Neural cell (in vitro differentiated cells): ENCODE measurements around the gene ADK. TPM values are rescaled to one million over a fixed set of nuclear protein-coding genes. Genes with fewer than 3 reads are reported as not detected.

Experiments used
- H2AFZ ChIP-seq: fragments of 200-600, 300-800 bp; sonication (generic), shearing (Covaris generic); 2 replicates; pipeline ENCODE4 v1.6.0; 2014; ENCODE audit warnings: low read depth, mild to moderate bottlenecking, antibody characterized with exemption, low read length, moderate library complexity
- H3F3A ChIP-seq: fragments of 200-600 bp; shearing (Covaris generic); 2 replicates; pipeline ENCODE4 v1.6.1; 2016; ENCODE audit warnings: mild to moderate bottlenecking, moderate library complexity, mixed read lengths, antibody characterized with exemption, low read length; ENCODE audit not compliant: insufficient read depth, poor library complexity, severe bottlenecking
- H3K27ac ChIP-seq: fragments of 200-600, 300-800 bp; sonication (generic), shearing (Covaris generic); 2 replicates; pipeline ENCODE4 v1.5.1; 2014; ENCODE audit warnings: mild to moderate bottlenecking, low read length, moderate library complexity
- H3K27me3 ChIP-seq: fragments of 300-800, 200-600 bp; sonication (generic), shearing (Covaris generic); 2 replicates; pipeline ENCODE4 v1.6.0; 2014; ENCODE audit warnings: mild to moderate bottlenecking, low read depth, low read length, moderate library complexity; ENCODE audit not compliant: insufficient read depth
- H3K36me3 ChIP-seq: fragments of 300-800, 200-600 bp; sonication (generic), shearing (Covaris generic); 2 replicates; pipeline ENCODE4 v1.5.1; 2014; ENCODE audit warnings: mild to moderate bottlenecking, antibody characterized with exemption, low read length, moderate library complexity; ENCODE audit not compliant: insufficient read depth
- H3K4me2 ChIP-seq: fragments of 300-800, 200-600 bp; sonication (generic), shearing (Covaris generic); 2 replicates; pipeline ENCODE4 v1.6.0; 2014; ENCODE audit warnings: mild to moderate bottlenecking, low read length
- H3K4me3 ChIP-seq: fragments of 300-800, 200-600 bp; sonication (generic), shearing (Covaris generic); 2 replicates; pipeline ENCODE4 v1.5.1; 2014; ENCODE audit warnings: mild to moderate bottlenecking, low read length, moderate library complexity
- H3K79me2 ChIP-seq: fragments of 200-600 bp; shearing (Covaris generic); replicated peaks from 2 replicates; pipeline ENCODE4 v1.6.0; 2014; ENCODE audit warnings: mild to moderate bottlenecking, low read length, moderate library complexity; ENCODE audit not compliant: insufficient read depth
- H3K9ac ChIP-seq: fragments of 300-800, 200-600 bp; sonication (generic), shearing (Covaris generic); 2 replicates; pipeline ENCODE4 v1.6.1; 2016; ENCODE audit warnings: mild to moderate bottlenecking, low read length, mixed read lengths
- H3K9me2 ChIP-seq: fragments of 200-600 bp; shearing (Covaris generic); 2 replicates; pipeline ENCODE4 v1.6.1; 2016; ENCODE audit warnings: mild to moderate bottlenecking, low read length, mixed read lengths; ENCODE audit not compliant: insufficient read depth
- H3K9me3 ChIP-seq: fragments of 200-600, 300-800 bp; sonication (generic), shearing (Covaris generic); 2 replicates; pipeline ENCODE4 v1.6.1; 2016; ENCODE audit warnings: mild to moderate bottlenecking, mixed run types, low read length, moderate library complexity, mixed read lengths
- H4K20me1 ChIP-seq: fragments of 200-600 bp; shearing (Covaris generic); 2 replicates; pipeline ENCODE4 v1.6.1; 2016; ENCODE audit warnings: mild to moderate bottlenecking, mixed run types; ENCODE audit not compliant: insufficient read depth
- EP300 ChIP-seq: fragments of 450-650 bp; conservative IDR thresholded peaks from 2 replicates; pipeline ENCODE4 v1.6.1; 2014; ENCODE audit warnings: antibody characterized with exemption, mild to moderate bottlenecking, moderate library complexity; ENCODE audit not compliant: poor library complexity, severe bottlenecking
- EZH2 ChIP-seq: fragments of 200-600, 300-800 bp; shearing (Covaris generic), sonication (generic); IDR thresholded peaks from 2 replicates; pipeline ENCODE4 v1.6.1; 2014; ENCODE audit warnings: antibody characterized with exemption, low read length, borderline replicate concordance, mild to moderate bottlenecking; ENCODE audit not compliant: insufficient read depth, poor library complexity, severe bottlenecking
- MXI1 ChIP-seq: fragments of 450-650 bp; conservative IDR thresholded peaks from 2 replicates; pipeline ENCODE4 v1.6.1; 2014; ENCODE audit warnings: antibody characterized with exemption, mild to moderate bottlenecking; ENCODE audit not compliant: poor library complexity, severe bottlenecking
- POLR2AphosphoS5 ChIP-seq: IDR thresholded peaks from 2 replicates; pipeline ENCODE4 v1.6.1; 2012
- RAD21 ChIP-seq: fragments of 450-650 bp; conservative IDR thresholded peaks from 2 replicates; pipeline ENCODE4 v1.6.1; 2014; ENCODE audit warnings: antibody characterized with exemption, mild to moderate bottlenecking, moderate library complexity
- REST ChIP-seq: IDR thresholded peaks from 2 replicates; pipeline ENCODE4 v1.6.1; 2012; ENCODE audit warnings: borderline replicate concordance
- SMC3 ChIP-seq: fragments of 450-650 bp; conservative IDR thresholded peaks from 2 replicates; pipeline ENCODE4 v1.6.1; 2014; ENCODE audit warnings: antibody characterized with exemption, mild to moderate bottlenecking, moderate library complexity; ENCODE audit not compliant: poor library complexity
- TAF1 ChIP-seq: IDR thresholded peaks from 2 replicates; pipeline ENCODE4 v1.6.1; 2012; ENCODE audit warnings: low read depth
- polyA plus RNA-seq: library from polyadenylated mRNA; depleted of rRNA; stranded (reverse); fragments of >200 nt; gene quantifications from 2 replicates; pipeline ENCODE4 v1.2.3, GENCODE V29; 2014
- TF ChIP-seq, protein P1 (sequence below): fragments of 450-650 bp; IDR thresholded peaks from 2 replicates; pipeline ENCODE4 v1.5.1; 2014; ENCODE audit warnings: antibody characterized with exemption, mild to moderate bottlenecking, moderate library complexity; ENCODE audit not compliant: poor library complexity, severe bottlenecking

Gene ADK
- polyA plus RNA-seq, 1 donor from 2014 or later = 19.5 TPM

- Histone ChIP-seq H3K27ac (no peak overlapping the region), H3K36me3 (no peaks in the 10 kb centered on the region), H3K4me3 (no peak overlapping the region), H4K20me1 (no peaks in the 10 kb centered on the region), H3K4me2 (no peak overlapping the region), H3K9me2 (no peaks in the 10 kb centered on the region), H3K9me3 (no peaks in the 10 kb centered on the region), H3K27me3 (no peaks in the 10 kb centered on the region), H2AFZ (no peak overlapping the region), H3K9ac (no peak overlapping the region), H3F3A (no peaks in the 10 kb centered on the region), H3K79me2 (peaks cover 4% of the 10 kb centered on the region)
- TF ChIP-seq POLR2AphosphoS5 = no peak
These were observed 121.3 kb downstream of the ADK start for GRCh38 chr10:74272288-74272687.

- H2AFZ ChIP-seq = no peak overlapping the region
- no peak overlapping the region for H3K4me3 ChIP-seq
- H3F3A ChIP-seq = no peaks in the 10 kb centered on the region
- no peak overlapping the region for H3K4me2 ChIP-seq
- no peaks in the 10 kb centered on the region for H3K9me3 ChIP-seq
- H3K9ac ChIP-seq = no peak overlapping the region
- TF ChIP-seq REST = no peak
- TF ChIP-seq, protein P1, sequence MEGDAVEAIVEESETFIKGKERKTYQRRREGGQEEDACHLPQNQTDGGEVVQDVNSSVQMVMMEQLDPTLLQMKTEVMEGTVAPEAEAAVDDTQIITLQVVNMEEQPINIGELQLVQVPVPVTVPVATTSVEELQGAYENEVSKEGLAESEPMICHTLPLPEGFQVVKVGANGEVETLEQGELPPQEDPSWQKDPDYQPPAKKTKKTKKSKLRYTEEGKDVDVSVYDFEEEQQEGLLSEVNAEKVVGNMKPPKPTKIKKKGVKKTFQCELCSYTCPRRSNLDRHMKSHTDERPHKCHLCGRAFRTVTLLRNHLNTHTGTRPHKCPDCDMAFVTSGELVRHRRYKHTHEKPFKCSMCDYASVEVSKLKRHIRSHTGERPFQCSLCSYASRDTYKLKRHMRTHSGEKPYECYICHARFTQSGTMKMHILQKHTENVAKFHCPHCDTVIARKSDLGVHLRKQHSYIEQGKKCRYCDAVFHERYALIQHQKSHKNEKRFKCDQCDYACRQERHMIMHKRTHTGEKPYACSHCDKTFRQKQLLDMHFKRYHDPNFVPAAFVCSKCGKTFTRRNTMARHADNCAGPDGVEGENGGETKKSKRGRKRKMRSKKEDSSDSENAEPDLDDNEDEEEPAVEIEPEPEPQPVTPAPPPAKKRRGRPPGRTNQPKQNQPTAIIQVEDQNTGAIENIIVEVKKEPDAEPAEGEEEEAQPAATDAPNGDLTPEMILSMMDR = no peak
- TF ChIP-seq EP300 = no peak
- no peak for TF ChIP-seq TAF1
- TF ChIP-seq POLR2AphosphoS5 = no peak
- TF ChIP-seq EZH2 = no peak
- no peak for TF ChIP-seq RAD21
- no peak for TF ChIP-seq SMC3
- no peak for TF ChIP-seq MXI1
- no peak overlapping the region for H3K27ac ChIP-seq
- no peaks in the 10 kb centered on the region for H4K20me1 ChIP-seq
- no peaks in the 10 kb centered on the region for H3K27me3 ChIP-seq
- H3K79me2 ChIP-seq = no peaks in the 10 kb centered on the region
- no peaks in the 10 kb centered on the region for H3K36me3 ChIP-seq
- no peaks in the 10 kb centered on the region for H3K9me2 ChIP-seq
These were observed 124.8 kb downstream of the ADK start for GRCh38 chr10:74275755-74276290.

DNA sequence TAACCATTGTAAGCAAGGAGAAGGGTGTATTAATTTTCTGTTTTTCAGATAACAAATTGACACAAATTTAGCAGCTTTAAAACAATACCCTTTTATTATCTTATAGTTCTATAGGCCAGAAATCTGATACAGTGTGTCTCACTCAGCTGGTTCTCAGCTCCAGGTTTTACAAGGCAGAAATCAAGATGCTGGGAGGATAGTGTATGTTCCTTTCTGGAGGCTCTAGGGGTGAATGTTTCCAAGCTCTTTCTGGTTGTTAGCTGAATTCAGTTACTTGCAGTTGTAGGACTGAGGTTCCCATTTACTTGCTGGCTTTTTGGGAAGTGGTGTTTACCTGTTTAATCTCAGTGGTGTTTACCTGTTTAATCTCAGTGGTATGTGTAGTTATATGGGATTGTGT is 125.4 kb downstream of the ADK start:
- Histone ChIP-seq H3K27me3 (no peaks in the 10 kb centered on the region), H3K9me3 (no peaks in the 10 kb centered on the region), H3K9me2 (no peaks in the 10 kb centered on the region), H3K4me2 (no peak overlapping the region), H3K27ac (no peak overlapping the region), H3K36me3 (no peaks in the 10 kb centered on the region), H4K20me1 (no peaks in the 10 kb centered on the region), H3F3A (no peaks in the 10 kb centered on the region), H3K9ac (no peak overlapping the region), H3K79me2 (no peaks in the 10 kb centered on the region), H2AFZ (no peak overlapping the region), H3K4me3 (no peak overlapping the region)
- TF ChIP-seq SMC3 (no peak), RAD21 (no peak), MXI1 (no peak), TAF1 (no peak), EP300 (no peak), REST (no peak), POLR2AphosphoS5 (no peak), EZH2 (no peak)
- TF ChIP-seq, protein P1 = no peak
